ENCODE measurements around the gene TMEM106B. TPM values are rescaled to one million over a fixed set of nuclear protein-coding genes. Genes with fewer than 3 reads are reported as not detected.

The TMEM106B gene
- 21.6 and 47.5 TPM in 2 replicates for total RNA-seq

DNA sequence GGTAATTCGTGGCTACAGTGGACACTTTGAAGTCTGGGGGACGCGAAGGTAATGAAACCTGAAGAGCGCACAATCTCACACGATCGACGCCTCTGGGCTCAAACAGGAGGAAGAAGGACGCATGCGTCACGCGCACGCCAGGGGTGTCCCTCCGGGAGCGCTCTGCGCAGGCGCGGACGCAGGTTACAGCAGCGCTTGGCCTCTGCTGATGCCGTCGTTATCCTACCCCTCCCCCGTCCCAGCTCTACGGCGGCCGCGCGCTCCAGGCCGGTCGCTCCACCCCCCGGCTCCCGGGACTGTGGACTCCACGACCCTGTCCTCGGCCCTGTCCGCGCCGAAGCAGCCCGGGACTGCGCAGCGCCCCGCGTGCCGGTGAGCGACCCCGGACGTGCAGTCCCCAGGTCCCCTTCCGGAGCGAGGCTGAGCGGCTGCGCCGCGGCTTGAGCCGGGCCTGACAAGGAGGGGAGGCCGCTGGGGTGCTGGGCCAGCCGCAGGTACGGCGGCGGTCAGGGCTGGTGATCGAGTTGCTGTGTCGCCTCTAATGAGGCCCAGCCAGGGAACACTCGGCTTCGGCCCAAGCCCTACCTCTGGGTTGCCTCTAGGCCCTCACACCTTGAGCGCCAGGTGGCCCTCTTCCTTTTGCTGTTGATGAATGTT, at the start of gene TMEM106B:
TMEM106B (plus strand) TSS at position 241 of the 657 bp plus-strand sequence. CDS start 3,517 bp downstream, outside the sequence.

Other genes starting within 250 kb of the TMEM106B start
- 0.11 TPM in 1 of 2 replicates, not detected in the other for gene VWDE, start 192.6 kb downstream of the TMEM106B start, total RNA-seq